Right ventricle myocardium superior (tissue), 1 donor: ENCODE results near the gene MICAL3. TPM values are rescaled to one million over a fixed set of nuclear protein-coding genes. Genes with fewer than 3 reads are reported as not detected.
"Not testable (repeated sequence)": the region's sequence is repeated elsewhere in the genome, so short reads cannot be mapped to it uniquely, and the experiment has no call there.

ENCODE experiments used
- ATAC-seq: fragments of 200-7000 bp; cut with Tn5 transposase; one replicate; pipeline ENCODE4 v1.9.1; 2020; ENCODE audit warnings: mild to moderate bottlenecking; ENCODE audit not compliant: poor library complexity
- DNase-seq: peaks from one replicate; pipeline ENCODE4 v3.0.0-alpha.2; 2020
- intact Hi-C: fragments of 100-400 bp; cut with DNase I; formaldehyde crosslinking; loops from one replicate; pipeline ENCODE4 v1.11.2; 2022
- total RNA-seq: library from RNA; stranded (reverse); fragmentation: NEBNext Ultra II Directional; extraction: Animal tissue kit (Norgen Biotek cat#: 25700); gene quantifications from one replicate; pipeline ENCODE4 v1.2.1, GENCODE V29; 2021
- donor health status: DM: no; HTN: yes; CAD: no; lungs with severe emphysema.

The MICAL3 gene
- total RNA-seq, 1 donor from 2014 or later, result 78.9 TPM

DNA sequence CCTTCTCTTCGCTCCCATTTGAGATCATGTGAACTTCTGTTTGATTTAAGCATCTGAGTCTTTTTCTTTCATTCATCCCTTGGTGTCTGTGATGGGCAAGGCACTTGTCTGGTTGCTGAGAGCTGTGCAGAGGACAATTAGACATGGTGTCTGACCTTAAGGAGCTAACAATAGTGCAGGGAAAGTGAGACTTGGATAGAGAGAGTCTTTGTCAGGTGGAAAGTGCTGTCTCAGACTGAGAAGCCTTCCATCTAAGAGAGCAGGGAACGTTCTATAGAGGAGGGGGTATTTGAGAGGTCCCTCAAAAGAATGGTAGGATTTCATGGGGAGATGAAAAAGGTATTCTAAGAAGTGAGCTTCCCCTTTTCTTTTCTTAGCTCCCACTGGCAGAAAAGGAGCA lies 14.1 kb downstream of the MICAL3 start:
- intact Hi-C loops, result no loop called here
- ATAC-seq, result no peak

DNA sequence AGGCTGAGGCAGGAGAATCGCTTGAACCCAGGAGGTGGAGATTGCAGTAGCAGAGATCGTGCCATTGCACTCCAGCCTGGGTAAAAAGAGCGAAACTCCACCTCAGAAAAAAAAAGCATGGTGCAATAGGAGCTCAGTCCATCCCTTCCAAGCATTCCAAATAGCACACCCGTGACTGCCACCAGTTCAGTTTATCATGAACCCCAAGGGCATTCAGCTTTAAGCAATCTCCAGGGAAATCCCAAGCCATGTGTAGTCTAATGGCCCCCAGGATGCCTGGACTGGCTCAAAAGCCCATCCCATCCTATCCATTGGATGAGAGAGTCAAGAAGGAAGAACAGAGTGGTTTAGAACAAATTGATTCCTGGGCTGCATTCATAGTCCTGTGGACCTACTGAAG lies 16.2 kb downstream of the MICAL3 start:
- ATAC-seq, result no peak
- no peak for DNase-seq
- intact Hi-C loops, result no loop called here

More for the DNA sequence above, 14.1 kb downstream of the MICAL3 start:
- DNase-seq, result no peak

DNA sequence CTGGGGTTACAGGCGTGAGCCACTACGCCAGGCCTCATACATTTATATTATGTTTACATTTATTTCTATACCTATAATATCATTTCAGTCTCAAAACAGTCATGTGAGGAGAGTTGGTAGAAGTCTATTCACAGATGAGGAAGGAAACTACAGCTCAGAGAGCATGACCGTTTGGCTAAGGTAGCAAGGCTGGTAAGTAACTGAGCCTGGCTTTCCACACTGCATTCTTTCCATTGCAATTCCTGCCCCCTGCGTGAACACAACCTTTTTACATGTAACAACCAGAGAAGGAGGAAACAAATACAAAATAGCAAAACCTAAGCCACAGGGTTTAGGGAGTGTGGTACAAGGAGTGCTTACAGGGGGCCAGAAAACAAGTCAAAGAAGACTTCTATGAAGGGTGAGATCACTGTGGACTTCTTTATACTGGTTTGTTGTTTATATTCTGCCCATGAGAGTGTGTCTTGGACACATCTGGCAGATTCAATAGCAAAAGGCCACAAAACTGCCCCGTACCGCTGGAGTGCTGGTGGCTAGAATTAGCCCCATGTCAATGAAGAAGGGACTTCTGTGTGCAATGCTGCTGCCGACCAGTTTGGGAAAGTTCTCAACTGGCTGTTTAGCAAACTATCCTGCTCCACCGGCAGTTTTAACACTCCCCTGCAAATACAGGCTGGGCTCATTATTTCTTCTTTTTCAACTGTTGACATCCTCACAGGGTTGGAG lies 19.0 kb downstream of the MICAL3 start:
- no peak for ATAC-seq
- DNase-seq, result no peak
- intact Hi-C loops, result no loop called here

GRCh38 chr22:18001894-18002315 lies 22.5 kb downstream of the MICAL3 start:
- intact Hi-C loops, ATAC-seq, DNase-seq: not testable (repeated sequence)

- DNase-seq (peak; percentile 92), ATAC-seq (peak; percentile 98)
- intact Hi-C loops, result no loop called here
Observed at GRCh38 chr22:18001040-18001893, 23.1 kb downstream of the MICAL3 start.

DNA sequence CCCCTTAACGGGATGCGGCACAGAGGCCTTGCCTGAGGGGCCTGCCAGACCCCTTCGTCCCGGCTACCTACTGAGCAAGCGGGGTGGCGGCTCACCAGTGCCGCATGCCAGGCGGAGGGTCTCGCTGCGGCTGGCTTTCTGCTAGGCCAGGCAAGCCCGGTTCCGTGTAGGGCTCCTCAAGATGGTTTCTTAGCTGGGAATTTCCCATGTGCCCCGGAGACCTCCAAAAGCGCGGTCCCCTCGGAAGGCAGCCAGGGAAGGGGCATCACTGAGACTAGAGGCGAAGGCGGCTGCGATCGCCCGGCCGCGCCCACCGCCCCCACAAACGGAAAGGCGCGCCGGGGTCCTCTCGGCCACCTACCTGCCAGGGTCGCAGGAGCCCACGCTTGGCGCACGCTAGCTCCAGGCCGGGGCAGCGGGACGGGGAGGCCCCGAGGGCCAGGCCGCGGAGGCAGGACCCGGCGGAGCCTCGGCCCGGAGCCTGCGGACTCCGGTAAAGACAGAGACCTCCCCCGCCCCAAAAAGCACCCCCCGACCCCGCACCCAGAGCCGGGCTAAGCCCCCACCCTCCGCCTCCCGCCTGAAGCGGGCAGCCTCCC lies 23.8 kb downstream of the MICAL3 start:
- ATAC-seq (no peak), DNase-seq (peak; percentile 45)
- intact Hi-C loops, result no loop called here

DNA sequence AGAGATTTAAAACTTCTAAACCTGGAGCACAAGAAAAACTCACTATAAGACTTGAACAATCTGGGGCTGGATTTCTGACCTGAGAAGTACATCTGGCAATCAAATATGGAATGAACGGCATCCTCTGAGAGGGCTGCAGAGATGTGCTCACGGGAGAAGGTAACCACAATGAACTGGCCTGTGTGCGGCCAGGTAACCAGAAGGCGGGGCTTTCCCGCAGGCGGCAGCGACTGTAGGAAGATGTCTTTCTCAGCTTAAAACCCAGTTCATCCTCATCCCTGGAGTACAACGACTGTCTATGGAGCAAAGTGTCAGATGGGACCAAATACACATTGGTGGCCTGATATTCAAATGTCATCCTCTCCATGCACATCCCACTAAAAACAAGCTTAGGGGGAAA lies 24.5 kb downstream of the MICAL3 start:
- DNase-seq (no peak), ATAC-seq (no peak)
- intact Hi-C loops, result no loop called here

DNA sequence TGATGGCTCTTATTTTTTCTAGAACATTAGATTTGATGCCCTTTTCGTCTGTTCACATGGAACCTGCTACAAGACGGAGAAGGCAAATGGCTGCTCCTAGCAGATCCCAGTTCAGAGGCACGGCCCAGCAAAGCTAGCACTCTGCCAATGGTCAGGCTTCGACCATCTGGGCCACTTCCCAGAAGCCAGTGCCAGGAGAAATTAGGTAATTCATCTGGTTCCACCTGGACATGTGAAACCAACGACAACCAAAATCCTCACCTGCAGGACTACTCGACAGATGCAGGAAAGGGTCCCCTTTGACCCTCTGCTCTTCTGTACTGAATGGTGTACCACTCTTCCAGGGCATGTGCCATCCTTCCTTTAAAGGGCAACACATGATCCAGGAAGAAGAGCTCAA lies 25.4 kb downstream of the MICAL3 start:
- intact Hi-C loops, result no loop called here
- ATAC-seq (no peak), DNase-seq (no peak)

DNA sequence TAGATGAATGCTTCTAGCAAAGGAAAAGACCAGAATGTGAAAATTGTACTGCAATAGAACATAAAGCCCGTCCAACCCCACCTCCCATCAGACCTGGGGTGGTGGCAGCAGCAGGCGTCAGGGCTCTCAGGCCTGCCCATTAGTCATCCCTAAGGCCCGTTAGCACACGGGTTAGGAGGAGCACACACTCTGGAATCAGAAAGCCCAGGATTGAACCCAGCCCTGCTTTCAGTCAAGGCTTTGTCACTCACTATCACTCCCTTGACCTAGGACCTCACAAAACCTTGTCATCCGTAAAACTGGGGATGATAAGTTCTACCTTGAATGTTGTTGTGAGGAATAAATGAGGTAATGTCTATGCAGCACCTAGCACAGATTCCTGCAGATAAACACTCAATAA lies 26.9 kb downstream of the MICAL3 start:
- intact Hi-C loops, result no loop called here
- no peak for ATAC-seq
- DNase-seq, result no peak

- ATAC-seq, DNase-seq, intact Hi-C loops: not testable (repeated sequence)
Observed at GRCh38 chr22:17995256-17995655, 29.1 kb downstream of the MICAL3 start.

DNA sequence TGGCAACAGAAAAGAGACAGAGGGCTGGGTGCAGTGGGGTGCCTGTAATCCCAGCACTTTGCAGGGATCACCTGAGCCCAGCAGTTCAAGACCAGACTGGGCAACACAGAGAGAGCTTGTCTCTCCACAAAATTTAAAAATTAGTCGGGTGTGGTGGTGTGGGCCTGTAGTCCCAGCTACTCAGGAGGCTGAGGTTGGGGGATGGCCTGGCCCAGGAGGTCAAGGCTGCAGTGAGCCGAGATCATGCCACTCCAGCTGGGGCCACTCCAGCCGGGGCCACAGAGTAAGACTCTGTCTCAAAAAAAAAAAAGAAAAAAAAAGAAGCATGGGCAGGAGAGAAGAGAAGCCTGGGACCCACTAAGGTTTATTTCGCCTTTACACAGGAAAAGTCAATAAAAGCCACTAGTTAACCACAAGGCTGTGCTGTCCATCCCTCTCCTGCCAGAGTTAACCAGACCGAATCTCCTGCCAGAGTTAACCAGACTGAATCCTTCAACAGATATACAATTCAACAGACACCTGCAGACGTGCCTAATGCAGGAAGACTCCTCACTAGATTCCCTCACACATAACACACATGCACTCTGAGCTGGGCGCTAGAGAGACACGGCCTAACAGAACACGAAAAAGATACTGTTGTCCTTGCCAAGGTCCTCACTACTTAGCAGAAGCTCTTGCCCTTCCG lies 29.8 kb downstream of the MICAL3 start:
- intact Hi-C loops, result no loop called here
- ATAC-seq, result no peak
- DNase-seq, result no peak

DNA sequence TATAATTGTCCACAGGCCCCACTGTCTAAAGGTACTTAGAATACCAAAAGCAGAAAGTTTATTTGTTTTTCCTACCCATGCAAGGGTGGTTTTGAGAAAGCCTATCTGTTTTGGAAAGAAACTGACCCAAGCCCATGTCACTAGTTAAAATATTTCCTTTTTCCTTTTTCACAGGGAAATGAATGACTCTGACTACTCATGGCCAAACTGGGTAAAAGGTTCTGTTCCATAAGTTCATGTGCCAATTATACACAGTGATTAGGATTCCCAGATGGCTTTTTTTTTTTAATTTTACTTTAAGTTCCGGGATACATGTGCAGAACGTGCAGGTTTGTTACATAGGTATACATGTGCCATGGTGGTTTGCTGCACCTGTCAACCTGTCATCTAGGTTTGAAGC lies 31.4 kb downstream of the MICAL3 start:
- intact Hi-C loops, ATAC-seq, DNase-seq: not testable (repeated sequence)

DNA sequence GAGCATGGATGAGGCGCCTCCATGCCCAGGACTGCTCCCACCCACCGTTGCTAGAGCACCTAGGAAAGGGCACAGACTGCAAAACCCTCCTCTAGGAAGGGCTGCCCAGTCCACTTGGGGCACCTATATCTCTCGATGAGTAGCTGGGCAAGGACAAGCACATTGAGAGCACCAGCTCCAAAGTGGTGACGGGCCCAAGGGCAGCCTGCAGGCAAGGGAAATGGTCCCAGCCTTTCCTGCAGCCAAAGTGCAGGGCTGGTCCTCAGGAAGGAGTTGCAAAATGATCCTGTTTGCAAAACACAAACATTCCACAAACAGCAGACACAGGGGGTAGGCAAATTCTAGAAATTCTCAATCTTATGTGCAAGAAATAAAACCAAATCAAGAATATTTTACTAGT lies 32.4 kb downstream of the MICAL3 start:
- DNase-seq, intact Hi-C loops: not testable (repeated sequence)
- ATAC-seq, result peak; percentile 74

DNA sequence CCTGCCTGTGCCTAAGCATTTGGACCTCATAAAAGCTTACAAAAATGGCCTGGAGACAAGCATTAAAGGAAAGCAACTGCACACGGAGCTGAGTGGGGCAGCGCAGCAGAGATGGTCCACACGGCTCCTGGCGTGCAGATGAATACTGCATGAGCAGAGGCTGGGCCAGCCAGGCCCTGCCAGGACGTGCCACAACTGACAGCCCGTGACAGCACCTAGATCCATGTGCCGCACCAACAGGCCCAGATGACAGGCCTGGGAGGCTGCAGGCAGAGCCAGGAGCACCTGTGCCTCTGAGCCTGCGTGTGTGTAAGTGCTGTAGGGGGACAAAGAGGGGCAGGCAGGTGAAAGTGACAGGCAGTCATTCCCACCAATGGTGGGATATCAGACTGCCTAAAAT lies 33.4 kb downstream of the MICAL3 start:
- ATAC-seq (peak; percentile 71), DNase-seq (peak; percentile 63)
- intact Hi-C loops, result no loop called here

GRCh38 chr22:17990147-17990546 lies 34.2 kb downstream of the MICAL3 start:
- DNase-seq, result no peak
- ATAC-seq, result no peak
- intact Hi-C loops, result no loop called here

GRCh38 chr22:17988800-17989513 lies 35.4 kb downstream of the MICAL3 start:
- peak; percentile 56 for ATAC-seq
- intact Hi-C loops, result loop anchor here (10.0 kb wide), 1 partner anchor 86 kb away; the partner anchor contains the start of gene PEX26
- no peak for DNase-seq

DNA sequence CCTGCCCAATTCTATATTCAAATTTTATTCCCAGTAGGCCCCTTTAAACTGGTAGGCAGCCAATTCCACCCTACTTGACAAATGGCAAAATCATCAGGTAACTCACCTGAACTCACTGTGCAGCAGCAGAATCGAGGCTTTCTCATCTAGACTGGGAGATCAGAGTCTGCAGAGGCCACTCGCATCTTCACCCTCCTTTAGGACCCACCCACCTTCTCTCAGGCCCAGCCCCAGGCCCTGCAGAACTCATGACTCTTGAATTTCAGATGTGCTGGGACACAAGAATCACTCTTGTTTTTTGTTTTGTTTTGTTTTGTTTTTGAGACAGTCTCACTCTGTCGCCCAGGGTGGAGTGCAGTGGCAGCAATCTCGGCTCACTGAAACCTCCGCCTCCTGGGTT lies 38.8 kb downstream of the MICAL3 start:
- ATAC-seq (no peak), DNase-seq (no peak)
- intact Hi-C loops, result loop anchor here (10.0 kb wide), 1 partner anchor 89 kb away; the partner anchor contains the start of gene PEX26

- ATAC-seq, DNase-seq: not testable (repeated sequence)
- intact Hi-C loops, result loop anchor here (10.0 kb wide), 1 partner anchor 90 kb away; the partner anchor contains the start of gene PEX26
Observed at GRCh38 chr22:17985071-17985470, 39.3 kb downstream of the MICAL3 start.
